Stimulated activated naive CD8-positive, alpha-beta T cell treated with anti-CD3 and anti-CD28 coated beads, Interleukin-15, Interleukin-2, amounts not matched to agents 100 ng/mL and 50 ng/mL, for 24 hours (primary cell): Measurements from ENCODE around the gene PAK5.

ENCODE experiments used
- H3K27ac Mint-ChIP-seq: one replicate; pipeline ENCODE4 v1.8.0; 2021; ENCODE audit warnings: mild to moderate bottlenecking, mixed read lengths
- H3K27me3 Mint-ChIP-seq: one replicate; pipeline ENCODE4 v1.8.0; 2021; ENCODE audit warnings: mixed read lengths
- H3K36me3 Mint-ChIP-seq: one replicate; pipeline ENCODE4 v1.8.0; 2021; ENCODE audit warnings: low read depth, mixed read lengths
- H3K4me1 Mint-ChIP-seq: one replicate; pipeline ENCODE4 v1.8.0; 2021; ENCODE audit warnings: low read depth, mixed read lengths
- H3K4me3 Mint-ChIP-seq: one replicate; pipeline ENCODE4 v1.8.0; 2021; ENCODE audit warnings: mild to moderate bottlenecking, mixed read lengths
- H3K9me3 Mint-ChIP-seq: one replicate; pipeline ENCODE4 v1.8.0; 2021; ENCODE audit warnings: mixed read lengths

The PAK5 gene

DNA sequence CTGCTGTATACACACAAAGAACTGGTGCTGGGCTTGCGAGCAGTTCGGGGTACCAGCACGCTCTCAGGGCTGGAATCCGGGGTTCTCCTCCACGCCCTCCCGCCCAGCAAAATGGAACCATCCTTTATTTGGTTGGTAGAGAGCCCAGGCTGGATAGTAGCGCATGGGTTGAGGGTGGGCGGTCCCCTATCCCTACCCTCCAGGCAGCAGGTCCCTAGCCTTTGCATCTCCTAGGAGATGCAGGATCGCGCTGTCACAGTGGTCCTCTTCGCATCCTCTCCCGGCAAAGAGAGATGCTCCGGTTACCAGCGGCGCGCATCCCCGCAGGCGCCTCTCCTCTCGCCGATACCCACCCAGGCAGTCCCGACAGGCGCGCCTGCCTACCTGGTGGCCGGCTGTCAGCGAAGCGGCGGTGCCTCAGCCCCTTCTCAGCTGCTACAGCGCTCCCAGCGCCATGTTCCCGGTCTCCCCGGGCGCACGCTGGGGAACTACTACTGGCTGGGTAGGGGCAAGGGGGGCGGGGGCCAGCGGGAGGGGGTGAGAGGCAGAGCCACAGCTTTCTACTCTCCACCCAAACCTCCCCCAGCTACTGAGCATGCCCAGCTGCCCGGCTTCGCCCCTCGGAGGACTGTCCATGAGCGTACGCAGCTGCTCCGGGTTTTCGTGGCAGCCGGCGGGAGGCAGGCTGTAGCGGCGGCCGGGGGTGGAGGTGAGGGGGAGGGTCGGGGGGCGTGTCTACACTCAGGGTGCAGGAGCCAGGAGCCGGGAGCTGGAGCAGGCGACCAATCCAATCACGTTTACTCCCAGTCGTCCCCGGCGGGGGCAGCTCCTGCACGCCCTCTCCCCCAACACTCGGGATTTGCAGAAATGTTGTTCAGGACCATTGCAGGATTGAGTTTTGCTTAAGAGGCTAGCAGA lies at the start of gene PAK5:
TSS of gene PAK5 (minus strand) at position 699 of the 918 bp plus-strand sequence. CDS start 194,748 bp downstream, outside the sequence.
- Mint-ChIP-seq H3K9me3 (peaks cover 9% of the 10 kb centered on the region), H3K4me3 (no peak within 1 kb of the TSS), H3K36me3 (no peaks in the 10 kb centered on the region), H3K27me3 (peaks cover 40% of the 10 kb centered on the region), H3K4me1 (no peaks in the 10 kb centered on the region), H3K27ac (no peak within 1 kb of the TSS)

DNA sequence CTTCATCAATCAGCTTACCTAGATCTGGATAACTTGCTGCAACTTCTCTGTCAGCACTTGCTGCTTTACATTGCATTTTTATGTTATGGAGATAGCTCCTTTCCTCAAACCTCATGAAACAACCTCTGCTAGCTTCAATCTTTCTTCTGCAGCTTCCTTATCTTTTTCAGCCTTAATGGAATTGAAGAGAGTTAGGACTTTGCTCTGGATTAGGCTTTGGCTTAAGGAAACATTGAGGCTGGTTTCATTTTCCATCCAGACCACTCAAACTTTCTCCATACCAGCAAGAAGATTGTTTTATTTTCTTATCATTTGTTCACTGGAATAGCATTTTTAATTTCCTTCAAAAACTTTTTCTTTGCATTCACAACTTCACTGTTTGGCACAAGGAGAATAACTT lies 48.8 kb upstream of the PAK5 start:
- H3K9me3 Mint-ChIP-seq: peaks cover 9% of the 10 kb centered on the region
- no peaks in the 10 kb centered on the region for H3K36me3 Mint-ChIP-seq
- peaks cover 17% of the 10 kb centered on the region for H3K27me3 Mint-ChIP-seq
- H3K4me3 Mint-ChIP-seq: no peak overlapping the region
- no peaks in the 10 kb centered on the region for H3K4me1 Mint-ChIP-seq
- H3K27ac Mint-ChIP-seq: no peak overlapping the region

DNA sequence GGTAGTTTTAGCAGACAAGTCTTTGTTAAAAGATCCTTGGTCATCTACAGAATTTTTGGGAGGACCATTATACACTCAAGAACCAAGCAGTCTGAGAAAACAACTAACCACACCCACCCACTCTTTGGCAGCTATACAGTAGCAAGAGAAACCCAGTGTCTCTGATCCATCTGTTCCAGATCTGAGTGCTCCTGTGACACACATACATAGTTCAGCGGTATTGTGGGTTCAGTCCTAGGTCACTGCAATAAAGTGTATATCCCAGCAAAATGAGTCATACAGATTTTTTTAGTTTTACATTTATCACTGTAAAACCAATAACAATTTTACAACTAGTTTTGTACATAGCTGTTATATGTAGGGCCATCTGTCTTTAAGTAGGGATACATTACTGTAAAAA lies 47.4 kb upstream of the PAK5 start:
- Mint-ChIP-seq H3K27ac (no peak overlapping the region), H3K4me3 (no peak overlapping the region), H3K9me3 (peaks cover 9% of the 10 kb centered on the region), H3K36me3 (no peaks in the 10 kb centered on the region), H3K27me3 (peaks cover 17% of the 10 kb centered on the region), H3K4me1 (no peaks in the 10 kb centered on the region)

GRCh38 chr20:9884666-9885065 lies 45.8 kb upstream of the PAK5 start:
- Mint-ChIP-seq H3K4me3 (no peak overlapping the region), H3K27me3 (peaks cover 13% of the 10 kb centered on the region), H3K27ac (no peak overlapping the region), H3K9me3 (peaks cover 9% of the 10 kb centered on the region), H3K36me3 (no peaks in the 10 kb centered on the region), H3K4me1 (no peaks in the 10 kb centered on the region)

DNA sequence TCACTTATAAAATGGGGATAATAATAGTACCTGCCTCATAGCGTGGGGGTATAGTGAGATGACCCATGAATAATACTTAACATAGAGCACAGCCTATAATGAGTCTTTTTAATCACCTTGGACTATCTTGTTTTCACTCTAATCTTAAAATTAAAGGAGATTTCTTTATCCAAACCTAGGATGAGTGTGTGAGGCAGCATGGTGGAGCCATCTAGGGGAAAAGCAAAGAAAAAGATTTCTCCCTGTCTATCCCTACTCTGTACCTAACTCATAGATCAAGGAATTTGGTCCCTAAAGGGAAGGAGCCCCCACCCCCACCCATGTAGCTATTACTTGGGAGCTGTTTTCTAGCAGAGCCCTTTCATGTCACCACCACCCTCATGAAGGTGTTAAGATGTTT lies 45.2 kb upstream of the PAK5 start:
- Mint-ChIP-seq H3K27me3 (peaks cover 13% of the 10 kb centered on the region), H3K9me3 (peaks cover 3% of the 10 kb centered on the region), H3K36me3 (no peaks in the 10 kb centered on the region), H3K27ac (no peak overlapping the region), H3K4me1 (no peaks in the 10 kb centered on the region), H3K4me3 (no peak overlapping the region)

GRCh38 chr20:9877932-9878495 lies 39.1 kb upstream of the PAK5 start:
- Mint-ChIP-seq H3K4me1 (no peaks in the 10 kb centered on the region), H3K9me3 (no peaks in the 10 kb centered on the region), H3K27me3 (peaks cover 1% of the 10 kb centered on the region), H3K36me3 (no peaks in the 10 kb centered on the region), H3K4me3 (no peak overlapping the region), H3K27ac (no peak overlapping the region)

GRCh38 chr20:9867196-9867980 lies 28.5 kb upstream of the PAK5 start:
- no peaks in the 10 kb centered on the region for H3K27me3 Mint-ChIP-seq
- H3K4me3 Mint-ChIP-seq: no peak overlapping the region
- H3K36me3 Mint-ChIP-seq: no peaks in the 10 kb centered on the region
- no peaks in the 10 kb centered on the region for H3K4me1 Mint-ChIP-seq
- no peak overlapping the region for H3K27ac Mint-ChIP-seq
- H3K9me3 Mint-ChIP-seq: peaks cover 3% of the 10 kb centered on the region

DNA sequence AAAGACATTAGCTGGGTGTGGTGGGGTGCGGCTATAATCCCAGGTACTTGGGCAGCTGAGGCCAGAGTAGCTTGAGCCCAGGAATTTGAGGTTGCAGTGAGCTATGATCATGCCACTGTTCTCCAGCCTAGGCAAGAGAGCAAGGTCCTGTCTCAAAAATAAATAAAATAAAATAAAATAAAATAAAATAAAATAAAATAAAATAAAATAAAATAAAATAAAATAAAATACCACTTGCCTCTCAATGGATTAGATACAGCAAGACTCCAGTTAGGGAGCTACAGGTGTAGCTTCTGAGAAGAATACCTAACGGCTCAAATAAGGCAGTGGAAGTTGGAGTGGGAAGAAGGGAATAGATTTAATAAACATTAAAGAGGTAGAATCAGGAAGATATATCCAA lies 13.7 kb upstream of the PAK5 start:
- Mint-ChIP-seq H3K9me3 (no peaks in the 10 kb centered on the region), H3K27ac (no peak overlapping the region), H3K36me3 (no peaks in the 10 kb centered on the region), H3K4me1 (no peaks in the 10 kb centered on the region), H3K27me3 (no peaks in the 10 kb centered on the region), H3K4me3 (no peak overlapping the region)

GRCh38 chr20:9839626-9840025 lies 750 bp upstream of the PAK5 start:
- Mint-ChIP-seq H3K36me3 (no peaks in the 10 kb centered on the region), H3K4me1 (no peaks in the 10 kb centered on the region)

DNA sequence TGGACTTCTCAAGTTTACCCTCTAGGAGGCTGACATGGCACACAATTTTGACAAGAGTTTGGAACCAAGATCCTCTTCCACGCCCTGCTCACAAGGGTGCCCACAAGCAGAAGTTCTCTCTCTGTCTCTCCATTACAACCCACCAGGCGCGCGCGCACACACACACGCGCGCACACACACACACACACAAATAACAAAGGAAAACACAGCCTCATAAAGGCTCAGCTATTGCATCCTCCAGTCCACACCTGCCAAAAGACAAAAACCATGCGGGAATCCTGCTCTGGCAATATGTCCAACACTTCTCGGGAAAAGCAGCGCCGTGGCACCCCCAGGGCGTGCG lies 870 bp downstream of the PAK5 start:
- Mint-ChIP-seq H3K27ac (no peak overlapping the region), H3K36me3 (no peaks in the 10 kb centered on the region), H3K4me3 (no peak overlapping the region), H3K27me3 (peaks cover 40% of the 10 kb centered on the region), H3K9me3 (peaks cover 9% of the 10 kb centered on the region), H3K4me1 (no peaks in the 10 kb centered on the region)

More at GRCh38 chr20:9839626-9840025, 750 bp upstream of the PAK5 start:
- H3K27ac Mint-ChIP-seq: no peak overlapping the region
- peaks cover 9% of the 10 kb centered on the region for H3K9me3 Mint-ChIP-seq
- H3K4me3 Mint-ChIP-seq: no peak overlapping the region
- H3K27me3 Mint-ChIP-seq: peaks cover 40% of the 10 kb centered on the region

DNA sequence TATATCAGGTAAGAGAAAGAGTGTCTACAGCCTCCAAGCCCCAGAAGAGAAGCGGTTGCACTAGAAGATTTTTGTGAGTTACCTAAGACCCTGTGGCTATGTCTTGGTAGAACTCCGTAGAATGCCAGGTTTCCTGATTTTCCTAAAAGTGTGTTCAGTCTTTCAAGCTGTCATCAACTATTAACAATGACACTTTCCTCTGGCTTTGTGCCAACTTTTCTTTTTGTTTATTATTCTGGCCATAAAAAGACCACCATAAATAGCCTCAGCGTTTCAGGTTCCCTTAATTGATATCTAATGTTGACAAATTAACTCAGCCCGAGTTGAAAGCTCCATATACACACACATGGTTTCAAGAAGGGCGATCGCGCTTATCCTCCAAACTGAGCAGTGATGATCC lies 1.2 kb downstream of the PAK5 start:
- Mint-ChIP-seq H3K4me1 (no peaks in the 10 kb centered on the region), H3K27me3 (peaks cover 40% of the 10 kb centered on the region), H3K27ac (no peak overlapping the region), H3K9me3 (peaks cover 6% of the 10 kb centered on the region), H3K4me3 (no peak overlapping the region), H3K36me3 (no peaks in the 10 kb centered on the region)

DNA sequence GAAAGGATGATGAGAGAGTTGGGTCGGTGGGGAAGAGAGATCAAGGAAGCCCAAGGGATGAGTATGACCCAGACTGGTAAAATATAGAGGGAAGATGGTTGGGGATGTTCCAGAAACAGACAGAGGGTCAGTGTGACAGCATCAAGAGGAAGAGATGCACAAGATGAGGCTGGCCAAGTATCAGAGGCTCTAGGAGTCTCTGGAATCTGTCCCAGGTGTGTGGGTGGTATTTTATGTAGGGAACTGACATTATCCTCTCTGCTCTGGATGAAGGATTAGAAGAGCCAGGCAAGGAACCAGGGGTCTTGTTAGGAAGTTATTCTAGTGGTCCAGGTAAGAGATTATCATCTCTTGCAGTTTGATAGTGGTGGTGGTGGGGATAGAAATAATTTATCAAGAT lies 3.6 kb downstream of the PAK5 start:
- H3K27me3 Mint-ChIP-seq: peaks cover 34% of the 10 kb centered on the region
- H3K36me3 Mint-ChIP-seq: no peaks in the 10 kb centered on the region
- no peak overlapping the region for H3K4me3 Mint-ChIP-seq
- peaks cover 4% of the 10 kb centered on the region for H3K9me3 Mint-ChIP-seq
- no peaks in the 10 kb centered on the region for H3K4me1 Mint-ChIP-seq
- H3K27ac Mint-ChIP-seq: no peak overlapping the region

DNA sequence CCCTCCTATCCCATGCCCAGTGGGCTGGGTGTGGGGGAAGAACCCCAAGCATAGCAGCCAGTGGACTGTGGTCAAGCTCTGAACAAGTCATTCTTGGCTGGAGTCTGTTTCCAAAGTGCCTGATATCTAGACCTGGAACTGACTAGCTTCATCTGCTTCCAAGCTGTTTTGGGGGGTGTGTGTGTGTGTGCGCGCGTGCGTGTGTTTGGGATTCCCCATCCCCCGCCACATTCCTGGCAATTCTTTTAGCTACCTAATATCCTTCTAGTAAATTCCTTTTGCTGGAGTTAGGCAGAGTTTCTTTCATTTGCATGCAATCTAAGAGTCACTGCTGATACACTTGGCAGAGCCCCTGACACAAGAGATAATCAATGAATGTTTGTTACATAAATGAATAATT lies 7.8 kb downstream of the PAK5 start:
- no peaks in the 10 kb centered on the region for H3K9me3 Mint-ChIP-seq
- H3K27me3 Mint-ChIP-seq: peaks cover under 1% of the 10 kb centered on the region
- H3K4me1 Mint-ChIP-seq: no peaks in the 10 kb centered on the region
- H3K4me3 Mint-ChIP-seq: no peak overlapping the region
- H3K36me3 Mint-ChIP-seq: no peaks in the 10 kb centered on the region
- H3K27ac Mint-ChIP-seq: no peak overlapping the region

DNA sequence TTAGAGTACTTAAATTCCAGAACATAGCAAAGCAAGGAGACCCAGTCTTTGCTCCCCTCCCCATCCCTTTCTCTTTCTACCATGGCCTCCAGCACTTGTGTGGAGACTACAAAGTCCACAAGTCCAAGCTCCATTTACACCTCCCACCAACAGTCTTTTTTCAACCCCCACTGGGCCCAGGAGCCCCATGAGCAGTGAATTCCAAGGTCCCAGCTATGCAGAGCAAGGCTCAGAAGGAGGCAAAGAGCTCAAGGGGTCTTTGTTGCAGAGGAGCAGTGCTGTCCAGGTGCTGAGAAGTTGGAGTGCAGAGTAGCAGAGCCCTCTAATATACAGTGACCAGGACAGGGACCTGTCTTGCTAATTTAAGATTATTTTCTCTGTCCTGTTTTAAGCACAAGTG lies 9.0 kb downstream of the PAK5 start:
- H3K27ac Mint-ChIP-seq: no peak overlapping the region
- no peaks in the 10 kb centered on the region for H3K27me3 Mint-ChIP-seq
- H3K36me3 Mint-ChIP-seq: no peaks in the 10 kb centered on the region
- no peaks in the 10 kb centered on the region for H3K9me3 Mint-ChIP-seq
- no peaks in the 10 kb centered on the region for H3K4me1 Mint-ChIP-seq
- H3K4me3 Mint-ChIP-seq: no peak overlapping the region

DNA sequence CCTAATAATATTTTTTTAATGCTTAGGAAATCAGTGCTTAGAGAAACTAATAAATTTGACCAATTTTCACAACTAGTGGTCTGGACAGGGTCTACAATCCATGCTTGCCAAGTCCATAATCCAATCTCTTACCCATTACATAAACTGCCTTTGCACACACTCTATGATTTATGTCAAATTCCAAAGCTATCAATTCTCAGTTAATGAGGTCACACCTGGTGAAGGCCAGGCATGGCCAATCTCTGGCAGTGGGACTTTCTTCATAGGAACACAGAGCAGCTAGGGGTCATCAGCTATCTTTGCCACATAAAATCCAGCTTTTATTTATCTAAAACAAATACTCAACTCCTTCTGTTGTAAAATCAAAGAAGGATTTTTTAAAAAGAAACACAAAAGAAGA lies 21.2 kb downstream of the PAK5 start:
- Mint-ChIP-seq H3K4me3 (no peak overlapping the region), H3K36me3 (no peaks in the 10 kb centered on the region), H3K27ac (no peak overlapping the region), H3K27me3 (no peaks in the 10 kb centered on the region), H3K9me3 (peaks cover 4% of the 10 kb centered on the region), H3K4me1 (no peaks in the 10 kb centered on the region)
